ENCODE measurements around the gene SHC4. TPM values are rescaled to one million over a fixed set of nuclear protein-coding genes. Genes with fewer than 3 reads are reported as not detected.

SHC4 gene
- total and polyA plus RNA-seq, 8 donors: 0.25 to 4.4 (median 0.47) TPM; not detected in 2

- Histone ChIP-seq H3K4me3 (no peak overlapping the region), H3K36me3 (no peaks in the 10 kb centered on the region), H3K9me3 (no peaks in the 10 kb centered on the region), H3K27me3 (no peaks in the 10 kb centered on the region), H3K27ac (no peak overlapping the region), H3K4me1 (no peaks in the 10 kb centered on the region)
- DNase-seq: no peak
- intact Hi-C loops (cut with DNase I; ENCODE audit: low total_unique reads): no loop called here
- WGBS, 5 donors: 74 to 90% (median 87%) methylated on average over 6 of the region's 6 CpGs
- no peak for TF ChIP-seq POLR2A (IDR thresholded peaks at IDR 0.05)
- TF ChIP-seq EP300 (IDR thresholded peaks at IDR 0.05): no peak
- TF ChIP-seq CTCF (IDR thresholded peaks at IDR 0.05): no peak
- no peak for TF ChIP-seq POLR2AphosphoS5 (IDR thresholded peaks at IDR 0.05)
These were observed 121.2 kb downstream of the SHC4 start for GRCh38 chr15:48842501-48842900.

GRCh38 chr15:48834756-48835155 lies 129.0 kb downstream of the SHC4 start:
- no peaks in the 10 kb centered on the region for H3K4me1 ChIP-seq
- no peak overlapping the region for H3K27ac ChIP-seq
- no peaks in the 10 kb centered on the region for H3K36me3 ChIP-seq
- no peak overlapping the region for H3K4me3 ChIP-seq
- WGBS, 5 donors: 78 to 88% (median 84%) methylated on average over 5 of the region's 5 CpGs
- H3K27me3 ChIP-seq: no peaks in the 10 kb centered on the region
- TF ChIP-seq POLR2A (IDR thresholded peaks at IDR 0.05): no peak
- TF ChIP-seq EP300 (IDR thresholded peaks at IDR 0.05): no peak
- TF ChIP-seq POLR2AphosphoS5 (IDR thresholded peaks at IDR 0.05): no peak
- no peak for TF ChIP-seq CTCF (IDR thresholded peaks at IDR 0.05)
- intact Hi-C loops (cut with DNase I; ENCODE audit: low total_unique reads): no loop called here
- no peak for DNase-seq
- peaks cover 0 to 12% (median 6%) of the 10 kb centered on the region in 4 donors for H3K9me3 ChIP-seq

GRCh38 chr15:48833526-48834239 lies 130.0 kb downstream of the SHC4 start:
- no peak overlapping the region for H3K4me3 ChIP-seq
- no peaks in the 10 kb centered on the region for H3K4me1 ChIP-seq
- peaks cover 0 to 12% (median 6%) of the 10 kb centered on the region in 4 donors for H3K9me3 ChIP-seq
- DNase-seq: no peak
- H3K27me3 ChIP-seq: no peaks in the 10 kb centered on the region
- no peaks in the 10 kb centered on the region for H3K36me3 ChIP-seq
- no peak for TF ChIP-seq EP300 (IDR thresholded peaks at IDR 0.05)
- TF ChIP-seq POLR2A (IDR thresholded peaks at IDR 0.05): no peak
- no peak for TF ChIP-seq POLR2AphosphoS5 (IDR thresholded peaks at IDR 0.05)
- no peak for TF ChIP-seq CTCF (IDR thresholded peaks at IDR 0.05)
- intact Hi-C loops (cut with DNase I; ENCODE audit: low total_unique reads): no loop called here
- H3K27ac ChIP-seq: no peak overlapping the region

- Histone ChIP-seq H3K9me3 (peaks cover 0 to 12% (median 6%) of the 10 kb centered on the region in 4 donors), H3K27me3 (no peaks in the 10 kb centered on the region), H3K27ac (no peak overlapping the region), H3K4me3 (no peak overlapping the region), H3K4me1 (no peaks in the 10 kb centered on the region), H3K36me3 (no peaks in the 10 kb centered on the region)
- DNase-seq: no peak
- intact Hi-C loops (cut with DNase I; ENCODE audit: low total_unique reads): no loop called here
- TF ChIP-seq POLR2A (IDR thresholded peaks at IDR 0.05) (no peak), EP300 (IDR thresholded peaks at IDR 0.05) (no peak), CTCF (IDR thresholded peaks at IDR 0.05) (no peak), POLR2AphosphoS5 (IDR thresholded peaks at IDR 0.05) (no peak)
These were observed 131.1 kb downstream of the SHC4 start for GRCh38 chr15:48832648-48833047.
